HFFc6 (cell line): Measurements from ENCODE around the gene CHMP5. TPM values are rescaled to one million over a fixed set of nuclear protein-coding genes. Genes with fewer than 3 reads are reported as not detected.

Experiments used
- DNase-seq: peaks from one replicate; pipeline ENCODE4 v3.0.0-alpha.2; 2018
- H3K27ac Mint-ChIP-seq: 2 replicates; pipeline ENCODE4 v1.8.0; 2020; ENCODE audit warnings: mild to moderate bottlenecking, mixed read lengths
- H3K27me3 Mint-ChIP-seq: 2 replicates; pipeline ENCODE4 v1.8.0; 2021; ENCODE audit warnings: mild to moderate bottlenecking, moderate library complexity, mixed read lengths; ENCODE audit not compliant: insufficient read depth
- H3K36me3 Mint-ChIP-seq: 2 replicates; pipeline ENCODE4 v1.8.0; 2021; ENCODE audit warnings: low read depth, mixed read lengths
- H3K4me1 Mint-ChIP-seq: 2 replicates; pipeline ENCODE4 v1.8.0; 2020; ENCODE audit warnings: low read depth, mixed read lengths
- H3K4me3 Mint-ChIP-seq: 2 replicates; pipeline ENCODE4 v1.8.0; 2020; ENCODE audit warnings: mild to moderate bottlenecking, moderate library complexity, mixed read lengths
- H3K9me3 Mint-ChIP-seq: 2 replicates; pipeline ENCODE4 v1.8.0; 2020; ENCODE audit warnings: mild to moderate bottlenecking, mixed read lengths
- total RNA-seq, 6 experiments: library from RNA; stranded (reverse); fragmentation: NEBNext Ultra II Directional; extraction: Animal tissue kit (Norgen Biotek cat#: 25700); gene quantifications; 2 replicates in 1 of 6; 3 replicates in 5 of 6; pipeline ENCODE4 v1.2.3, GENCODE V29; 2021
- TF ChIP-seq, protein P1 (sequence below): fragments of 200-600 bp; sonication (generic); IDR thresholded peaks from 2 replicates; pipeline ENCODE4 v1.5.0; 2021; ENCODE audit warnings: antibody characterized with exemption, mild to moderate bottlenecking

Gene CHMP5
- total RNA-seq, 6 experiments from 2014 or later: 75.5 to 90.2 (median 78.8) TPM

DNA sequence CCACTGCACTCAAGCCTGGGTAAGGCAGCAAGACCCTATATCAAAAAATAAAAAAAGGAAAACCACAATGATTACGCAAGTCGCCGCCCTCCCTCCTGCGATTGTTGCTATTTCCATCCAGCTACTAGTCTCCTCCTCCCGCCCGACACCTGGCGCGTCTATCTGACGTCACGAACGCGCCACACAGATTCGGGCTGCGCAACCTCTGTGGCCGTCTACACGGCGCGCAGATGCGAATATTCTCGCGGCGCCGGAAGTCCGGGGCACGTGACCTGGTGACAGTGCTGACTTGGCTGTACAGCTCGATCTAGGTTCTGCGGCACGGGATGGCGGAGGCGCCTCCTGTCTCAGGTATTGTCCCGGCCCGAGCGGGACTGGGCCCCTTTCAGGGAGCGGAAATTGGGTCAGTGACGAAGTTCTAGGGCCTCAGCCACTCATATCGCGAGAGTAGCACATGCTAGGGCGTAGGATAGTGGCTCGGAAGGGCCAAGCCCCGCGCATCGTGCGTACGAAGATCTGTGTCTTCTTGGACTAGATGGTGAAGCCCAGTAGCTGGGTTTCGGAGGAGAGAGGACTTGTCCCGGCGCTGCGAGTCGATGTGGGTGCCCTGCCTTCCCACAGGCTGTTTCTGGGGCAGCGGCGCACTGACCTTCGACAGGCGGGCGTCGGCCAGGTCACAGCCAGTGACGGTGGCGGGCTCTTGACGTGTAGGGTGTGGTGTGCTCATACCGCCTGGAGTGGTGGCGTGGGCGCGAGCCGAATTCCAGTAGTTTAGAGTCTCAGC lies 25.6 kb downstream of the CHMP5 start, which contains the start of gene NFX1:
NFX1 (plus strand) TSS at position 270 of the 784 bp plus-strand sequence; CDS start at position 327, 57 bp downstream.
- Mint-ChIP-seq H3K4me3 (peak within 1 kb of the TSS; percentile 99), H3K36me3 (peaks cover 32% of the 10 kb centered on the region), H3K4me1 (peaks cover 44% of the 10 kb centered on the region), H3K27ac (peak within 1 kb of the TSS; percentile 100), H3K9me3 (no peaks in the 10 kb centered on the region), H3K27me3 (peaks cover 8% of the 10 kb centered on the region)
- peak; percentile 98 for DNase-seq
- TF ChIP-seq, protein P1, sequence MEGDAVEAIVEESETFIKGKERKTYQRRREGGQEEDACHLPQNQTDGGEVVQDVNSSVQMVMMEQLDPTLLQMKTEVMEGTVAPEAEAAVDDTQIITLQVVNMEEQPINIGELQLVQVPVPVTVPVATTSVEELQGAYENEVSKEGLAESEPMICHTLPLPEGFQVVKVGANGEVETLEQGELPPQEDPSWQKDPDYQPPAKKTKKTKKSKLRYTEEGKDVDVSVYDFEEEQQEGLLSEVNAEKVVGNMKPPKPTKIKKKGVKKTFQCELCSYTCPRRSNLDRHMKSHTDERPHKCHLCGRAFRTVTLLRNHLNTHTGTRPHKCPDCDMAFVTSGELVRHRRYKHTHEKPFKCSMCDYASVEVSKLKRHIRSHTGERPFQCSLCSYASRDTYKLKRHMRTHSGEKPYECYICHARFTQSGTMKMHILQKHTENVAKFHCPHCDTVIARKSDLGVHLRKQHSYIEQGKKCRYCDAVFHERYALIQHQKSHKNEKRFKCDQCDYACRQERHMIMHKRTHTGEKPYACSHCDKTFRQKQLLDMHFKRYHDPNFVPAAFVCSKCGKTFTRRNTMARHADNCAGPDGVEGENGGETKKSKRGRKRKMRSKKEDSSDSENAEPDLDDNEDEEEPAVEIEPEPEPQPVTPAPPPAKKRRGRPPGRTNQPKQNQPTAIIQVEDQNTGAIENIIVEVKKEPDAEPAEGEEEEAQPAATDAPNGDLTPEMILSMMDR: no peak

DNA sequence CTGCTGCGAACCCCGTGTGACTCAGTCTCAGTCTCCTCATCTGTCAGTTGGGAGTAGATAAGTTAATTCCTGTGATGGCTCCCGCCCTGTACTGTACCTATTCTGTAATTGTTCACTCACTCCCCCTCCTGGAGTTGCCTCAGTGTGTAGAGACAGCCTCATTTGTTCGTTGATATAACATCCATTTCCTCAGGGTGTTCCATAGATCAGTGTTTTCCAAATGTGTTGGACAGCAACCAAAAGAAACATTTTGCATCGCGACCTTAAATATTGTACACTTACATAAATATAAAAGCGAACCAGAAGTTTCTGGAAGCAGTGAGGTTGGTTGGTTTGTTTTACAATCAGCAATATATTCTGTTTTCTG lies 26.2 kb downstream of the CHMP5 start:
- Mint-ChIP-seq H3K4me1 (peaks cover 49% of the 10 kb centered on the region), H3K36me3 (peaks cover 36% of the 10 kb centered on the region), H3K4me3 (peak overlapping the region; percentile 99), H3K9me3 (no peaks in the 10 kb centered on the region), H3K27ac (peak overlapping the region; percentile 100), H3K27me3 (peaks cover 8% of the 10 kb centered on the region)
- TF ChIP-seq, protein P1: no peak
- DNase-seq: no peak

DNA sequence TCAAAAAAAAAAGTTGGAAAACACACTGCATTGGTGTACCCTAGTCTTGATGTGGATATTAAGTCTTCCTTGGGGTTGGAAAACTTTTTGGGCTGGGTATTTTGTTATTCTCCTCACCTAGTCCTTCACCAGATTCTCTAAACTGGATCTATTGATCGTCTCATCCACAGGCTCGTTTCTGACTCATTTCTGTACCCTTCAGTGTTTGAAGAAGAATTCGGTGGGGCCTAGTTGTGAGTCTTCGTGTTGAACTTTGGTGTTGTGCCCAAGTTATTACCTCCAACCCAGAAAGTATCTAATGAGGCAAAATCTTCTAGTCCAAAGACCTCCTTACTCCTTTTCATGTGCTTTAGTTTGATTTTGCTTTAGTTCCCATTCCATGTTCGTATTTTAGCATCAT lies 27.1 kb downstream of the CHMP5 start:
- Mint-ChIP-seq H3K27ac (peak overlapping the region; percentile 100), H3K4me3 (peak overlapping the region; percentile 99), H3K27me3 (peaks cover 8% of the 10 kb centered on the region), H3K36me3 (peaks cover 43% of the 10 kb centered on the region), H3K4me1 (peaks cover 56% of the 10 kb centered on the region), H3K9me3 (no peaks in the 10 kb centered on the region)
- DNase-seq: no peak
- TF ChIP-seq, protein P1: no peak

DNA sequence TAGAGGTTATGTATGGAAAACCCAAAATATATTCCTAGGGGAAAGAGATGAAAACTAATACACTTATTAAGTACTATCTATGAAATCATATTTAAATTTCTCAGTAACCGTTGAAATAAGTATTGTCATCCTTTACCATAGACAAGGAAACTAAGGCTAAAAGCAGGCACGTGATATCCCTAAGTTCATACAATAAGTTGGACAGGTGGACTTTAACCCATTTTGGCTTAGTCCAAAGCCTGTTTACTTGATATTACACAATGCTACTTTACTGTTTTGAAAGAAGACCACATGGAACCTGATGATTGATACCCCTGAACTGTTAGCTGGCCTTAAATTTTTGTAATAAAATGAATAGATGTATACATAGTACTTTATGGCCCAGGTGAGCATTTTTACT lies 28.9 kb downstream of the CHMP5 start:
- TF ChIP-seq, protein P1: no peak
- no peaks in the 10 kb centered on the region for H3K9me3 Mint-ChIP-seq
- H3K4me3 Mint-ChIP-seq: no peak overlapping the region
- no peak overlapping the region for H3K27ac Mint-ChIP-seq
- no peak for DNase-seq
- peaks cover 67% of the 10 kb centered on the region for H3K4me1 Mint-ChIP-seq
- peaks cover 60% of the 10 kb centered on the region for H3K36me3 Mint-ChIP-seq
- peaks cover 8% of the 10 kb centered on the region for H3K27me3 Mint-ChIP-seq

DNA sequence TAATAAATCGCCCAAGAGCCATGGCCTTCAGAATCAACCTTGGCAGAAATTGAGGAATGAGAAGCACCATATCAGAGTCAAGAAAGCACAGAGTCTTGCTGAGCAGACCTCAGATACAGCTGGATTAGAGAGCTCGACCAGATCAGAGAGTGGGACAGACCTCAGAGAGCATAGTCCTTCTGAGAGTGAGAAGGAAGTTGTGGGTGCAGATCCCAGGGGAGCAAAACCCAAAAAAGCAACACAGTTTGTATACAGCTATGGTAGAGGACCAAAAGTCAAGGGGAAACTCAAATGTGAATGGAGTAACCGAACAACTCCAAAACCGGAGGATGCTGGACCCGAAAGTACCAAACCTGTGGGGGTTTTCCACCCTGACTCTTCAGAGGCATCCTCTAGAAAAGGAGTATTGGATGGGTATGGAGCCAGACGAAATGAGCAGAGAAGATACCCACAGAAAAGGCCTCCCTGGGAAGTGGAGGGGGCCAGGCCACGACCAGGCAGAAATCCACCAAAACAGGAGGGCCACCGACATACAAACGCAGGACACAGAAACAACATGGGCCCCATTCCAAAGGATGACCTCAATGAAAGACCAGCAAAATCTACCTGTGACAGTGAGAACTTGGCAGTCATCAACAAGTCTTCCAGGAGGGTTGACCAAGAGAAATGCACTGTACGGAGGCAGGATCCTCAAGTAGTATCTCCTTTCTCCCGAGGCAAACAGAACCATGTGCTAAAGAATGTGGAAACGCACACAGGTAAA lies 30.0 kb downstream of the CHMP5 start:
- Mint-ChIP-seq H3K4me1 (peaks cover 69% of the 10 kb centered on the region), H3K4me3 (no peak overlapping the region), H3K27ac (no peak overlapping the region; the same call in 1 of the 2 replicates), H3K9me3 (no peaks in the 10 kb centered on the region), H3K27me3 (peaks cover 8% of the 10 kb centered on the region), H3K36me3 (peaks cover 67% of the 10 kb centered on the region)
- DNase-seq: no peak
- TF ChIP-seq, protein P1: no peak
